Peyer's patch (tissue), 4 donors: ENCODE data around the gene HSPA12B.

Source experiments
- POLR2A ChIP-seq, 2 donors: fragments of 450-650 bp; IDR thresholded peaks; one replicate each; pipeline ENCODE4 v1.5.1; 2017; ENCODE audit warnings: antibody characterized with exemption in 2 of 2, mild to moderate bottlenecking in 2 of 2, moderate library complexity in 2 of 2
- TF ChIP-seq, protein P1 (sequence below), 6 experiments: fragments of 450-650 bp in 4 of 6; fragments of 200-600 bp in 2 of 6; sonication (generic) in 1 of 6; IDR thresholded peaks; one replicate each; pipeline ENCODE4 v1.5.1; 2017 to 2019; ENCODE audit warnings: antibody characterized with exemption in 6 of 6, mild to moderate bottlenecking in 3 of 6, moderate library complexity in 1 of 6

DNA sequence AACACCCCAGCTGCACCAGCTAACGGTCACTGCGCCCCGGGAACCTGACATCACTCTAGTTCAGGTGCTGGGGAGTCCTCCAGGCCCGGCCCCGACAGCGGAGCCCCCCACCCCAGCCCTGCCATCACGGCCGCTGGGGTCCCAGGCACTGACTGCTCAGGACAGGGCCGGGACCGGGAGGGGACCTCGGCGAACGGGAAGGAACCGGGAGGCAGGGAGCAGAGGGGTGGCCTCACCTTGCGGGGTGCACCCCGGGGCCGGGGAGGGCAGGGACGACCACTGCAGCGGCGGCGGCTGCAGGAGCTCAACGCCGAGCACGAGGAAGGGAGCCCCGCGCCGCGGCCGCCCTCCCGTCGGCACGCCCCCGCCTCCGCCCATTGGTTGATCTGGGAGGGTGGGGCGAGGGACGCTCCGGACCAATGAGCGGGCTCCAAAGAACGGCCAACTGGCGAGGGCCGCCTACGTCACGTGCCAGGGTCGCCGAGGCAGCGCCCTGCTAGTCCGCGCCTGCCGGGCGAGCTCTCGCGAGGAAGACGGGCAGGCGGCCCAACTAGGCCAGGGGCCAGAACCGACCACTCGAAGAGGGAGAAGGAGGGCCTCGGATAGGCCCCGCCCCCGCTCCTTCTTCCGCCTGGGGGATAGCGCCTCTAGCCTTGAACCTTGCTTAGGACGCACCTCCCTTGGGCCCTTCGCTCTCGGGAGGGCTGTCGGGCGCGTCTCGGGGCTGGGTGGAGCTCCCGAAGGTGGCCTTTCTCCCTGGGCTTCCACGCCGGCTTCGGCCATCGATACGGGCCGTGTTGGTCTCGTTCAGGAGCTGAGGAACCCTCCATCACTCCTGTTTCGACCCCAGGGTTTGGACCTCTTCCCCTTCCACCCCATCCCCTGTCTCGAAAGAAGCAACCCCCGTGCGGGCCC lies 35.2 kb downstream of the HSPA12B start, which contains the start of gene ADISSP:
- TF ChIP-seq, protein P1, sequence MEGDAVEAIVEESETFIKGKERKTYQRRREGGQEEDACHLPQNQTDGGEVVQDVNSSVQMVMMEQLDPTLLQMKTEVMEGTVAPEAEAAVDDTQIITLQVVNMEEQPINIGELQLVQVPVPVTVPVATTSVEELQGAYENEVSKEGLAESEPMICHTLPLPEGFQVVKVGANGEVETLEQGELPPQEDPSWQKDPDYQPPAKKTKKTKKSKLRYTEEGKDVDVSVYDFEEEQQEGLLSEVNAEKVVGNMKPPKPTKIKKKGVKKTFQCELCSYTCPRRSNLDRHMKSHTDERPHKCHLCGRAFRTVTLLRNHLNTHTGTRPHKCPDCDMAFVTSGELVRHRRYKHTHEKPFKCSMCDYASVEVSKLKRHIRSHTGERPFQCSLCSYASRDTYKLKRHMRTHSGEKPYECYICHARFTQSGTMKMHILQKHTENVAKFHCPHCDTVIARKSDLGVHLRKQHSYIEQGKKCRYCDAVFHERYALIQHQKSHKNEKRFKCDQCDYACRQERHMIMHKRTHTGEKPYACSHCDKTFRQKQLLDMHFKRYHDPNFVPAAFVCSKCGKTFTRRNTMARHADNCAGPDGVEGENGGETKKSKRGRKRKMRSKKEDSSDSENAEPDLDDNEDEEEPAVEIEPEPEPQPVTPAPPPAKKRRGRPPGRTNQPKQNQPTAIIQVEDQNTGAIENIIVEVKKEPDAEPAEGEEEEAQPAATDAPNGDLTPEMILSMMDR (IDR thresholded peaks at IDR 0.05): peak in 1 of 6 experiments; percentile 14
- peak; percentile 70 to 72 for TF ChIP-seq POLR2A (IDR thresholded peaks at IDR 0.05)
